GM21717 (cell line): Measurements from ENCODE around the gene PARN.
"Not testable (repeated sequence)": the region's sequence is repeated elsewhere in the genome, so short reads cannot be mapped to it uniquely, and the experiment has no call there.

ENCODE experiments used
- ATAC-seq: cut with Tn5 transposase; IDR thresholded peaks from one replicate; pipeline ENCODE4 v1.9.1; 2021; ENCODE audit warnings: mild to moderate bottlenecking, moderate library complexity; ENCODE audit not compliant: unreplicated experiment

PARN gene

DNA sequence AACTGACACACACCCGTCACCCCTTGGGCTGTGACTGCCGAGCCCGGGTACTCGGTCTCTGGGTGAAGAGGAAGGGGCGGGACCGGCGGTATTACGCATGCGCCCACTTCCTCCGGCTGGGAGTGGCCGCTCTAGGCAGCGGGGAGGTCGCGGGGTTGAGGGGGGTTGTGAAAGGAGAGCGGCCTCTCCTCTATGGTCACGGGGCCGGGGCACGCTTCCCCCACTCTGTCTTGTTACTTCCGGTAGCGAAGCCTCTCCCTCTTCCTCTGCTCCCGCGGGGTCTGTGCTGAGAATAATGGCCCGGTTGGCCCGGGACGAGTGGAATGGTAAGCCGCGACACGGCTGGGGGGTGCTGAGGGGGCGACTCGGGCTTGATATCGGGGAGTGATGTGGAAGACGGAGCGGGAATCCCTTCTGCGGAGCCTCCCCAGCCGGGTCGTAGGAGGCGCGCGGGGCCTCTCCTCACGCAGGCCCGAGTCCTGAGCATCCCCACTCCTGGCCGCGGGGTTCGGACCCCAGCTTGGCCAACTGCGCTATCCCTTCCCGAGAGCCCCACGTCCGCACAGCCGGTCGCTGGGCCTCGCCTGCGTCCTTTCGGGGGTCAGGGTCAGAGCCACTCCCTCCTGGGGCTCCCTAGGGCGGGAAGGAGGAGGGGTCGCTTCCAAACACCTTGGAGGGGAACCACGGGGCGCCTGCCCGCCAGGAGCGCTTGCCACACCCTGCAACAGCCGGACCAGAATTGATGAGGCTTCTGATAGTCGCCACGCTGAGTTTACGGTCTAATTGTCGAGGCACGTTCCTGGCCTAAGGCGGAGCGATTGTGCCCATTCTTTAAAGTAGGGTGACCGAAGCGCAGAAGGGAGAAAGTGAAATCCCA lies 2.9 kb upstream of the PARN start, which contains the start of gene BFAR:
Gene BFAR (plus strand): TSS at position 259 of the 877 bp plus-strand sequence. CDS start 11,396 bp downstream, outside the sequence.
- peak; percentile 65 for ATAC-seq

GRCh38 chr16:14630620-14631330 lies 715 bp upstream of the PARN start:
- not testable (repeated sequence) for ATAC-seq

- ATAC-seq, result peak; percentile 7
Observed at GRCh38 chr16:14629612-14629918, 495 bp downstream of the PARN start.

GRCh38 chr16:14628806-14629611 lies 1.1 kb downstream of the PARN start:
- peak; percentile 1 for ATAC-seq

- ATAC-seq, result no peak
Observed at GRCh38 chr16:14627078-14627477, 3.0 kb downstream of the PARN start.

DNA sequence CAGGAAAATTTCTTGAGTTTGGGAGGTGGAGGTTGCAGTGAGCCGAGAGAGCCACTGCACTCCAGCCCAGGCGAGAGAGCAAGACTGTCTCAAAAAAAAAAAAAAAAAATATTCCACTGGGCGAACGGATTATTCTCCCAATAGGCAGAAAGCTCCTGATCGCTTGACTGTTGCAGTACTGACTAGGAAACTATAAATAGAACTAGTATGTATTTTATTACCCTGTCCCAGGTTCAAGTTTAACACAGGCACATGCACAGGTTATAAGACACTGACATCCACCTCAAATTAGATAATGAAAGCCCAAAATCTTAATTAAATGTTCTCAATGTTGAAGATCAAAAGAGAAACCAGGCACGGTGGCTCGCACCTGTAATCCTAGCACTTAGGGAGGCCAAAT lies 11.5 kb downstream of the PARN start:
- ATAC-seq, result no peak

GRCh38 chr16:14616280-14616679 lies 13.8 kb downstream of the PARN start:
- no peak for ATAC-seq

DNA sequence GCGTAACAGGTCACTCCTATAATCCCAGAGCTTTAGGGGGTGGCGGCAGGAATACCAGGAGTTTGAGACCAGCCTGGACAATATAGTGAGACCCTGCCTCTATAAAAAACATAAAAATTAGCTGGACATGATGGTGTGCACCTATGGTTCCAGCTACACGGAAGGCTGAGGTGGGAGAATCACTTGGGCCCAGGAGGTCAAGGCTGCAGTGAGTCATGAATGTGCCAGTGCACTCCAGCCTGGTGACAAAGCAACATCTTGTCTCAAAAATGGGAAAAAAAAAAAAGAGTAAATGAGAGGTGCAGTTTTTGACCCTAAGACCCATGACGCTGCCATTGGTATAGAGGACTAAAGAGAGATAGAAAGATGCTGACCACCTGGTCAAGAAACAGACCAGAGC lies 16.1 kb downstream of the PARN start:
- no peak for ATAC-seq

DNA sequence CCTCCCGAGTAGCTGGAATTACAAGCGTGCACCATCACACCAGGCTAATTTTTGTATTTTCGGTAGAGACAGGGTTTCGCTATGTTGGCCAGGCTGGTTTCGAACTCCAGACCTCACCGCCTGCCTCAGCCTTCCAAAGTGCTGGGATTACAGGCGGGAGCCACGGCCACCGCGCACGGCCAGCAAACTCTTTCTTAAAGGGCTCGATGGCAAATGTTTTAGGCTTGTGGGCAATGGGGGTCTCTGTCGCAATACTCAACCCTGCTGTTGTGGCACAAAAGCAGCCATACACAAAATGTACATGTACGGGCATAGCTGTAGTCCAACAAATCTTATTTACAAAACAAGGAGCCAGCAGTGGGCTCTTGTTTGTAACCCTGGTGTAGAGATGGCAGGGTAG lies 18.4 kb downstream of the PARN start:
- no peak for ATAC-seq

DNA sequence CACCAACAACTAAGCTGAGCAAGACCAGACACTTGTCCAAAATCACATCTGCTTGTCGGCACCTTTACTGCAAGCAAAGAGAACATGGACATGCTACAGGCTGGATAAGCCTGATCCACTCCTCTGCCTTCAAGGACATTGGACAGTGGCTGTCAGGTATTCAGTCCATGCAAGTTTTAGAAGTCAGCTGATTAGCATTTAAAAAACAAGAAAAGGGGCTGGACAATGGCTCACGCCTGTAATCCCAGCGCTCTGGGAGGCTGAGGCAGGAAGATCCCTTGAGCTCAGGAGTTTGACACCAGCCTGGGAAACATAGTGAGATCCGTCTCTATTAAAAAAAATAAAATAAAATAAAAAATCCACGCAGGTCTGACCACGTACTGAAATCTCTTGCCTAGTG lies 20.3 kb downstream of the PARN start:
- ATAC-seq, result no peak

DNA sequence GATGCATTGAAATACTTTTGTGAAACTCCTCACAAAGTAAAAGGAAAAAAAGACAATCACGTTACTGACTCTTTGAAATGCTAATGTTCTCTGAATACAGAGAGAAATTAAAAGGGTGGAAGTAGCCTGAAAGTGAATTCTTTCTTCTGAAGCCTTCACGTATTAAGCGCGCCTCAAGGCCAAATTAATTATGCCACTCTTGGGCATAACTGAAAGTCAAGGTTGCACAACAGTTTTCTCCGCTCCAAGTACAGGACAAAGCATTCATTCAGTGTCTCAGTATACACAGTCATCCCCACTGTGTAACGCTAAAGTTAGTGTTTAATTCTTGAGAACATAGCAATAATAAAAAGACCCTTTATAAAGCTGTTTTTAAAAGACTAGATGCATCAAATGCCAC lies 21.5 kb downstream of the PARN start:
- ATAC-seq, result no peak

GRCh38 chr16:14608111-14608566 lies 21.9 kb downstream of the PARN start:
- peak; percentile 46 for ATAC-seq

- peak; percentile 36 for ATAC-seq
Observed at GRCh38 chr16:14606102-14606501, 24.0 kb downstream of the PARN start.

GRCh38 chr16:14602443-14602963 lies 27.6 kb downstream of the PARN start:
- no peak for ATAC-seq

- ATAC-seq, result no peak
Observed at GRCh38 chr16:14600164-14600563, 29.9 kb downstream of the PARN start.

DNA sequence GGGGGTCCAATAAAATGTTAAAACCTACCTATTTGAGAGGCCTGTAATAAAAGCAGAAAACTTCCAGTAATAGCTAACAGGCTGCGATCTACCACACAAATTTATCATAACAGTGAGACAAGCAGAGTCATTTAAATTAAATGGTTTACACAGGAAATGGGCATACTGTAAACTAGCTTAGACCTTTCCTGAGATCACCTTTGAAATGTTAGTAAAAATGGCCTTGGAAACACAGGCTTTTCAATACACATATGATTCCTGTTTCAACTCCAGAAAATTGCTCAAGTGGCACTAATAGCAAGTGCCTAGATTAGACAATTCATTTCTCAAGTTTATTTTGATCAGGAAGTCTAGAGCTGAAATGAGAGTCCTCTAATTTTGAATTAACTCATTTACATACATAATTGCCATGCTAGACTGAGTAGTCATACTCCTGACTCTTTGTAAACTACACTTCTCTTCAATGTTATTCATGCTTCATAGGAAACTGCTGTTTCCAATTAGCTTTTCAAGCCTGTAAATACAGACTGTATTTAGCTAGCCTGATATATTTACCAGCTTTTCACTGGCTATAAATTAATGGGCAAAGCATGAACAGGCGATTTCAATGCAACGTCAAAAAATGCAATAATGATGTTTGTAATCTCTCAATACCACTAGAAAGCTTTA lies 43.3 kb downstream of the PARN start:
- ATAC-seq, result no peak

GRCh38 chr16:14585287-14585686 lies 44.8 kb downstream of the PARN start:
- no peak for ATAC-seq

DNA sequence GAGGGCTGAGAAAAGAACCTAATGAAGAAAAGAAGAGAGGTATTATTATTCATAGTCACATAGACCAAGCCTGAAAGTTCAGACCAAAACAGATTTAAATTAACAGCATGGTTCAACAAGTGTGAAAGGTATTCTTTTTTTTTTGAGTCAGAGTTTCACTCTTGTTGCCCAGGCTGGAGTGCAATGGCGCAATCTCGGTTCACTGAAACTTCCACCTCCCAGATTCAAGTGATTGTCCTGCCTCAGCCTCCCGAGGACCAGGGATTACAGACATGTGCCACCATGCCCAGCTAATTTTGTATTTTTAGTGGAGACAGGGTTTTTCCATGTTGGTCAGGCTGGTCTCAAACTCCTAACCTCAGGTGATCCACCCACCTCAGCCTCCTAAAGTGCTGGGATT lies 49.1 kb downstream of the PARN start:
- ATAC-seq, result not testable (repeated sequence)

- no peak for ATAC-seq
Observed at GRCh38 chr16:14579266-14579665, 50.8 kb downstream of the PARN start.

DNA sequence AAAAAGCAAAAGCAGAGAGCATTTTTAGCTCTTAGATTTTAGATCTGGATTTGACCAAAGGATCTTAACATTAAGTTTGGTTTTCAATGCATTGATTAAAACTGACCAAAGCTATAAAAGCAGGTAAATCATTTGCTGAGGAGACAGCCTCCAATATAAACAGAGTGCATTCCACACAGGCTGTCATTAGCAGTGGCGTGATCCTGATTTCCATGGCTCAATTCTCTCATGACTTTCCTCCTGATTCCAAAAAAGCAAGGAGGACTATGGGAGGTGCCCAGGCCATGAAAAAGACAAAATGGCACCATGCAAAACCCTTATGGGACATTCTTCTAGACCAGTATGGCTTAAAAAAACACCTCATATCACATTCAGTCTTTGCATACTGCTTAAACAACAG lies 53.5 kb downstream of the PARN start:
- ATAC-seq, result no peak

DNA sequence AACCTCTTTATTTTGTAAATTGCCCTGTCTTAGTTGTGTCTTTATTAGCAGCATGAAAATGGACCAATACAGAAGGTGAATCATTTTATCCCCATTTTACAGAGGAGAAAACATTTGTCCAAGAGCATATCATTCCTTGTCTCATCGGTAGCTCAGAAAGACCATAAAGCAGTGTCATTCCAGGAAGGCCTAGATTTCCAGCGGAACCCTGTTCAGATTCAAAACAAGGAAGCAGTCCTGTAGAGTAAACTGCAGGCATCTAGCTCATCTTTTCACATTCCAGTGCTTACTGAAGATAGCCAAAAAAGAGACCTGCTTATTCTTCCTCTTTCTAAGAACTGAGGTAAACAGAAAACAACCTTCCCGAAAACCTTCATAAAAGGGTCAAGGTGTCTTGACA lies 54.0 kb downstream of the PARN start:
- ATAC-seq, result no peak
